ENCODE measurements around the gene SMIM43.
"Not testable (repeated sequence)": the region's sequence is repeated elsewhere in the genome, so short reads cannot be mapped to it uniquely, and the experiment has no call there.

SMIM43 gene

DNA sequence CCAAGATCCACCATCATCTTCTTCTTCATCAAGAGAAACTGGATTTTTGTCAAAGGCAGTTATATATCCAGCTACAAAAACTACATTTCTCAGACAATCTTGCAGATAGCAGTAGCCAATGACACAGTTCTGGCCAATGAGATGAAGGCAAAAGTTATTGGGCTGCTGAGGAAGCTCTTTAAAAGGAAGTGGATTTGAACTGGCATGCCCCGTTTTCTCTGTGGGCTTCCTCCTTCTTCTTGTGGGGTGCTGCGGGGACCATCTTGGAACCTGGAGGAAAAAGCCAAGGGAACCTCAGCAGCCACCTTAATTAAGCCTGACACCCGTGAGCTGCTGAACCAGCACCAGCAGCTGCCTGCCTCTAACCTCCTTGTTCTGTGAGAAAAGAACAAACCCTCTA lies 4.8 kb downstream of the SMIM43 start:
- Histone ChIP-seq H3K4me3 (ENCODE audit: low read depth, low read length) (no peak overlapping the region), H3K9ac (ENCODE audit: low read depth, low read length) (no peak overlapping the region), H3K9me3 (ENCODE audit: control insufficient read depth, insufficient read depth, low read length) (no peaks in the 10 kb centered on the region), H3K4me1 (ENCODE audit: control insufficient read depth, insufficient read depth, low read length) (0 out of 2 replicates have a peak, but pooled peaks cover 8% of the 10 kb centered on the region), H3K27me3 (ENCODE audit: control insufficient read depth, insufficient read depth, low read length) (peaks cover 34% of the 10 kb centered on the region), H3K36me3 (ENCODE audit: control insufficient read depth, insufficient read depth, low read length) (no peaks in the 10 kb centered on the region), H3K27ac (ENCODE audit: low read depth, low read length) (no peak overlapping the region)

DNA sequence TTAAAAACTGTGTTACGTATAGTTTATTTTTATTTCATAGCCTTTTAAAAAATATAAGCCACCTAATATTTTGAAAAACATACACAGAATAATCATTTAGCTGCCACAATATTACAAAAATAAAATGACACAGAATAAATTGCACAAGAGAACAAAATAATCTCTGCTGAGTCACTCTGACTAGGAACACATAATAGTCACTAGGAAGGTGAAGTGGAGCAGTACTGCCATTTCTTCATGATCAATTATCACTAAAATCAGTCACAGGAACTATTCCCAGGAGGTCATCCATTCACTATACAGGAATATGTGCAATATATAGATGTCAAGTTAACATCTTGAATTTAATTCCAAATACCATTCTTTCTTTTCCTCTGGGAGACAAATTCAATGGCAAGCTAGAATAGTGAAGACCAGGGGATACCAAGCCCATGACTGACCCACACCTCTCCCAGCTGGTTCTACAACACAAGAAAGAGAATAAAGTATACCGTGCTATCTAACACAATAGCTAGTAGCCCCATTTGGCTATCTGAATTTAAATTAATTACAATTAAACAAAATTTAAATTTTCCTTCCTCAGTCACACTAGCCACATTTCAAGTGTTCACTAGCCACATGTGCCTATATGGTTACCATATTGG lies 5.9 kb downstream of the SMIM43 start:
- H3K4me3 ChIP-seq (ENCODE audit: low read depth, low read length), result no peak overlapping the region
- H3K27ac ChIP-seq (ENCODE audit: low read depth, low read length), result no peak overlapping the region
- no peaks in the 10 kb centered on the region for H3K9me3 ChIP-seq (ENCODE audit: control insufficient read depth, insufficient read depth, low read length)
- no peaks in the 10 kb centered on the region for H3K36me3 ChIP-seq (ENCODE audit: control insufficient read depth, insufficient read depth, low read length)
- H3K27me3 ChIP-seq (ENCODE audit: control insufficient read depth, insufficient read depth, low read length), result peaks cover 22% of the 10 kb centered on the region
- H3K9ac ChIP-seq (ENCODE audit: low read depth, low read length), result no peak overlapping the region
- 0 out of 2 replicates have a peak, but pooled peaks cover 4% of the 10 kb centered on the region for H3K4me1 ChIP-seq (ENCODE audit: control insufficient read depth, insufficient read depth, low read length)

DNA sequence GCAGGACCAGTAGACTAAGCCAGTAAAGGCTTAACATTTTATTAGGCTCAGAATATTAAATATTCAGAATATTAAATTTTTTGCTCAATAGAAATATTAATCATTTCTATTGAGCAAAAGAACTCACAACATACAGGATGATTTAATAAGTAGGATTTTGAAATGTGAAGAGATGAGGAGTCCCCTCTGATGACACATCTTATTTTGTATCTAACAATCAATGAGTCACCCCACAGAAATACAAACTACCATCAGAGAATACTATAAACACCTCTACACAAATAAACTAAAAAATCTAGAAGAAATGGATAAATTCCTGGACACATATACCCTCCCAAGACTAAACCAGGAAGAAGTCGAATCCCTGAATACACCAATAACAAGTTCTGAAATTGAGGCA lies 12.8 kb downstream of the SMIM43 start:
- not testable (repeated sequence) for H3K9ac ChIP-seq (ENCODE audit: low read depth, low read length)

DNA sequence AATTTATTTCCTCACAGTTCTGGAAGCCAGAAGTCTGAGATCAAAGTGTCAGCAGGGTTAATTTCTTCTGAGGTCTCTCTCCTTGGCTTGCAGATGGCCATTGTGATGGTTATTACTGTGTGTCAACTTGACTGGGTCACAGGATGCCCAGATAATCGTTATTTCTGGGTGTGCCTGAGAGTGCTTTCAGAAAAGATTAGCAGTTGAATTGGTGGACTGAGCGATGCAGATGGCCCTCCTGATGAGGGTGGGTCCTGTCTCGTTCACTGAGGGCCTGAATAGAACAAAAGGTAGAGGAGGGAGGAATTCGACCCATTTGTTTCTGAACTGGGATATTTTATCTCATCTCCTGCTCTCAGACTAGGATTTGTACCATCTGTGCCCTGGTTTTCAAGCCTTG lies 15.7 kb downstream of the SMIM43 start:
- Histone ChIP-seq H3K4me3 (ENCODE audit: low read depth, low read length) (no peak overlapping the region), H3K27me3 (ENCODE audit: control insufficient read depth, insufficient read depth, low read length) (peaks cover 37% of the 10 kb centered on the region), H3K27ac (ENCODE audit: low read depth, low read length) (peak overlapping the region; percentile 51), H3K4me1 (ENCODE audit: control insufficient read depth, insufficient read depth, low read length) (peaks cover 28% of the 10 kb centered on the region), H3K9ac (ENCODE audit: low read depth, low read length) (no peak overlapping the region), H3K36me3 (ENCODE audit: control insufficient read depth, insufficient read depth, low read length) (no peaks in the 10 kb centered on the region), H3K9me3 (ENCODE audit: control insufficient read depth, insufficient read depth, low read length) (no peaks in the 10 kb centered on the region)

More for the DNA sequence above, 12.8 kb downstream of the SMIM43 start:
- H3K36me3 ChIP-seq (ENCODE audit: control insufficient read depth, insufficient read depth, low read length); H3K9me3 ChIP-seq (ENCODE audit: control insufficient read depth, insufficient read depth, low read length); H3K4me3 ChIP-seq (ENCODE audit: low read depth, low read length); H3K27ac ChIP-seq (ENCODE audit: low read depth, low read length): not testable (repeated sequence)
- peaks cover 37% of the 10 kb centered on the region for H3K27me3 ChIP-seq (ENCODE audit: control insufficient read depth, insufficient read depth, low read length)
- H3K4me1 ChIP-seq (ENCODE audit: control insufficient read depth, insufficient read depth, low read length), result peaks cover 28% of the 10 kb centered on the region

DNA sequence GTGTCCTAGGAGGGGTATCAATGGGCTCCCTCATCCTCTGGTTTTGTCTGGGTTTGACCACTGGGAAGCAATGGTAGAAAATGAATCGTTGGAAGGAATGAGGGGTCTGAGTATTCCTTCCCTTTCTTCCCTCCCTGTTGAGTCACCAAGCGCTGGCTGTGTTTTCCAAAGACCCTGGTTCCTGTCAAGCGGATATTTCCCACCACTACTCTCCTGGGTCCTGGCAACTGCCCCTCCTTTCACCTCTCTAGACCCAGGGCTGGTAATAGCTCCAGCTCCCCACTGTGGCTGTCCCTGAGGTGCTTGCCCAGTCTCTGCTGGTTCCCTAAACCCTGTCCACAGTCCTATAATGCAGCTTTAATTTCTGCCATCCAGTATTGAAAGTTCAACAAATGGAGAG lies 22.2 kb downstream of the SMIM43 start:
- Histone ChIP-seq H3K27ac (ENCODE audit: low read depth, low read length) (peak overlapping the region; percentile 36), H3K4me3 (ENCODE audit: low read depth, low read length) (no peak overlapping the region), H3K9me3 (ENCODE audit: control insufficient read depth, insufficient read depth, low read length) (no peaks in the 10 kb centered on the region), H3K36me3 (ENCODE audit: control insufficient read depth, insufficient read depth, low read length) (no peaks in the 10 kb centered on the region), H3K9ac (ENCODE audit: low read depth, low read length) (no peak overlapping the region), H3K4me1 (ENCODE audit: control insufficient read depth, insufficient read depth, low read length) (peaks cover 25% of the 10 kb centered on the region), H3K27me3 (ENCODE audit: control insufficient read depth, insufficient read depth, low read length) (peaks cover 6% of the 10 kb centered on the region)

DNA sequence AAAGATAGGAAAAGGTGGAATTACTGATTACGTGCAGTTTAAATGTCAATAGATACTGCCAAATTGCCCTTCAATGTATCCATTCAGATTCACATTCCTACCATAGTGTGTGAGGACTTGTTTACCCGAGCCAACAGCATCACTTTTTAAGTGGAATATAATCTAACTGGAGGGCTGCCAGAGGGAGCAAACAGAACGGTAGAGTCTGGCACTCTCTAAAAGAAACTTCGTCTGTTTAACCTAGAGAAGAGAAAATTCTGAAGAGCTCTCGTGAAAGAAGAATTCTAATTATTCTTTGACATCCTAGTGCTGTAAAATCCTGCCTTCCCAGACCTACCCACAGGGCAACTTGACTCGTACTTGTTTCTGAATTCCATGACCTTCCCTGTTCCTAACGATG lies 23.2 kb downstream of the SMIM43 start:
- H3K4me1 ChIP-seq (ENCODE audit: control insufficient read depth, insufficient read depth, low read length), result peaks cover 25% of the 10 kb centered on the region
- H3K9me3 ChIP-seq (ENCODE audit: control insufficient read depth, insufficient read depth, low read length), result no peaks in the 10 kb centered on the region
- H3K9ac ChIP-seq (ENCODE audit: low read depth, low read length), result no peak overlapping the region
- H3K27ac ChIP-seq (ENCODE audit: low read depth, low read length), result no peak overlapping the region
- no peaks in the 10 kb centered on the region for H3K36me3 ChIP-seq (ENCODE audit: control insufficient read depth, insufficient read depth, low read length)
- H3K4me3 ChIP-seq (ENCODE audit: low read depth, low read length), result peak overlapping the region; percentile 17; the same call in 1 of the 2 replicates
- no peaks in the 10 kb centered on the region for H3K27me3 ChIP-seq (ENCODE audit: control insufficient read depth, insufficient read depth, low read length)

DNA sequence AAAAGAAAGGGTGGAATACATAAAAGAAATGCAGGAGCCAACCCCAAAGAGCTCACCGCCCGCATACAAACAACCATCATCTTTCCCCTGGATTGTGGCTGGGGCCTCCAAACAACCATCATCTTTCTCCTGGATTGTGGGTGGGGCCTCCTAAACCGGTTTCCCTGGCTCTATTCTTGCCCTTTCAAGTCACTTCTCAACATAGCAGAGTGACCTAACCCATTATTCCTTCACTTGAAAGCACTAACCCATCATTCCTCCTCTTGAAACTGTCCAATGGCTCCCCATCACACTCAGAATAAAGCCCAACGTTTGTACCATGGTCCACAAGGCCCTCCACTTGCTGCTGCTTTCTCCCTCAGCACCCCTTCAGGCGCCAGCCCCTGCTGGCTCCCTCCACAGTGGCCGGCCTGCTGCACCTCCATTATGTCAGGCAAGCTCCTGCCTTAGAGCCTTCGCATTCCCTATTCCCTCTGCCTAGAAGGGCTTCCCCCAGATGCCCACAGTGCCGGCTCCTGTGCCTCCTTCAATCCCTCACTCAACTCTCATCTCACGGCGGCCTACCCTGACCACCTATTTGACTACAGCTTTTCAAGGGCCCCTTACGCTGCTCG lies 24.1 kb downstream of the SMIM43 start:
- Histone ChIP-seq H3K4me1 (ENCODE audit: control insufficient read depth, insufficient read depth, low read length) (peaks cover 25% of the 10 kb centered on the region), H3K27ac (ENCODE audit: low read depth, low read length) (no peak overlapping the region), H3K4me3 (ENCODE audit: low read depth, low read length) (no peak overlapping the region; the same call in 1 of the 2 replicates), H3K27me3 (ENCODE audit: control insufficient read depth, insufficient read depth, low read length) (no peaks in the 10 kb centered on the region), H3K36me3 (ENCODE audit: control insufficient read depth, insufficient read depth, low read length) (no peaks in the 10 kb centered on the region), H3K9me3 (ENCODE audit: control insufficient read depth, insufficient read depth, low read length) (no peaks in the 10 kb centered on the region), H3K9ac (ENCODE audit: low read depth, low read length) (no peak overlapping the region)

DNA sequence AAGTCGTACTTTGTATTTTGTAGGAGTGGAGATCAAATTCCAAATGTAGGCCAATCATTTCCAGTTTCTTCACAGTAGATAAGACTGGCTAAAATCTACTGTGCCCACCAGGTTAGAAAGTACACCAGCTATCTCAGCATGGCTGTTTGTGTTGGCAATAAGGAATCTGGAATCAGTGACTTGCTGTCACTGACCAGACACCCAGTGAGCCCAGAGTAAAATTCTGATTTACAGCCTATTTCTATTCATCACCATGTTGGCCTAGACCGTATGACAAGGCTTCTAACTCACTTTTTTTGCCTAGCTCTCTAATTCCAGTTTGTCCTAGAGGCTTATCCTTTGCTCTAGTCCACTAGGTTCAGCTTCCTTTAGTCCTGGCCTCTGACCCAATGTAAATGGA lies 25.4 kb downstream of the SMIM43 start:
- no peak overlapping the region for H3K4me3 ChIP-seq (ENCODE audit: low read depth, low read length)
- H3K9me3 ChIP-seq (ENCODE audit: control insufficient read depth, insufficient read depth, low read length), result no peaks in the 10 kb centered on the region
- H3K9ac ChIP-seq (ENCODE audit: low read depth, low read length), result no peak overlapping the region
- peaks cover 25% of the 10 kb centered on the region for H3K4me1 ChIP-seq (ENCODE audit: control insufficient read depth, insufficient read depth, low read length)
- no peaks in the 10 kb centered on the region for H3K27me3 ChIP-seq (ENCODE audit: control insufficient read depth, insufficient read depth, low read length)
- H3K36me3 ChIP-seq (ENCODE audit: control insufficient read depth, insufficient read depth, low read length), result no peaks in the 10 kb centered on the region
- H3K27ac ChIP-seq (ENCODE audit: low read depth, low read length), result no peak overlapping the region

DNA sequence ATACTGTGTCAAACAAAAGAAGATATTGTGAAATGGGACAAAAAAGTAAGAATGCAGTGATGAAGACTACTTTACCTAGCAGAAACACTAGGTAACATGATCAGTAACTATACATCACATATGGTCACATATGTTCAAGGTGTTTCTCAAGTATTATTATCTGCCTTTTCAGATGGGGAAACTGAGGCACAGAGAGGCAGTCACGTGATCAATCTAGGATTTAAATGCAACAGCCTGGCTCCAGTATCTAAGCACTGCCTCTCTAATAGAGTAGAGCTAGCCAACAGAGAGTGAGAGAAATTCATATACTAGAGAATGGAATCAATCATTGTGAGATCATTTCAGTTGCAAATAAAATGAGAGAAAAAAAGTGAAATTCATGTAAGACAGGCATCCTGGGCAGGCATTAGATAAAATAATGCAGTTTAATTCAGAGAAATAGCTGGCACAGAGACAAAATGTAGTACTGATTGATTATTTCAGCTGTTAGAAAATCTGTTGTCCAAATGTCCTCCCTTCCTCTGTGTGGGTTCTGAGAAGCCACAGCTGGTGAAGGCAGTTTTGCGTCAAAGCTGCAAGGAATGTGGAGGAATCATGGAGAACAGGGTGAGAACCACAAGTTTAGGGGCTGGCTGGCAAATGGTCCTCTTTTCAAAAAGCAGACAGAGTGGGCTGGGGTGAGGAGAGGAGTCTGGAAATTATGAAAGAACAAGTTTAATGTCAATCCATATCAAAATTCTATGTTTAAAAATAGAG lies 26.0 kb downstream of the SMIM43 start:
- no peaks in the 10 kb centered on the region for H3K9me3 ChIP-seq (ENCODE audit: control insufficient read depth, insufficient read depth, low read length)
- no peaks in the 10 kb centered on the region for H3K36me3 ChIP-seq (ENCODE audit: control insufficient read depth, insufficient read depth, low read length)
- no peaks in the 10 kb centered on the region for H3K27me3 ChIP-seq (ENCODE audit: control insufficient read depth, insufficient read depth, low read length)
- H3K4me3 ChIP-seq (ENCODE audit: low read depth, low read length), result no peak overlapping the region
- H3K9ac ChIP-seq (ENCODE audit: low read depth, low read length), result no peak overlapping the region
- H3K27ac ChIP-seq (ENCODE audit: low read depth, low read length), result no peak overlapping the region
- peaks cover 25% of the 10 kb centered on the region for H3K4me1 ChIP-seq (ENCODE audit: control insufficient read depth, insufficient read depth, low read length)

DNA sequence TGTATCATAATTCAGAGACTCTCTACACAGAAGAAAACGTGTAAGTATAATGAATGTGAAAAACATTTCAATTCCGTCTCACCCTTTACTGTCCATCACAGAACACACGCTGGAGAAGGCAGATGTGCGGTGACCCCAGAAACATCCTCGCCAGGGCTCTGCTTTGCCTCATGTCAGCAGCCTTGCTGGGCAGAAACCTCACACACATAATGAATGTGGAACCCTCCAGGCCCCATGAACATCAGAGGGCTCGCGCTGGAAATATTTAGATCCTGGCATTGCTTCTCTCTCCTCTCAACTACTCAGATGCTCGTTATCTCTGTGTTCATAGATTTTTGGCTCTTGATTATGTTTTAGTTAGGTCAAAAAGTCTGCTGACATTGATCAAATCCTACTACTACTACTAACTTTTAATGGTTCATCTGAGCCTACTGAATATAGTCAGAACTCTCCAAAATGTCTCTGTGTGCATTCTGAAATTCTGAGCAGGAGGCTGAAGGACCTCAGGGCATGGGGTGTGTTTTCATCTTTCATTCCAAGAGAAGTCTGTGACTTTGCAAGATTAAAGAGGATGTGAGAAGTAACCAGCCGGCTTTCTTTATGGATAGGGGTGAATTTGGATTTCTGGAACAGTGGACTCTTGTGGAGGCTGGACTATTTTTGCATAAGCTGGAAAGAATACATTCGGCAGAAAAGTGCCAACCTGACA lies 27.0 kb downstream of the SMIM43 start:
- Histone ChIP-seq H3K4me1 (ENCODE audit: control insufficient read depth, insufficient read depth, low read length) (peaks cover 23% of the 10 kb centered on the region), H3K4me3 (ENCODE audit: low read depth, low read length) (no peak overlapping the region), H3K9ac (ENCODE audit: low read depth, low read length) (no peak overlapping the region), H3K27ac (ENCODE audit: low read depth, low read length) (no peak overlapping the region), H3K9me3 (ENCODE audit: control insufficient read depth, insufficient read depth, low read length) (no peaks in the 10 kb centered on the region), H3K27me3 (ENCODE audit: control insufficient read depth, insufficient read depth, low read length) (no peaks in the 10 kb centered on the region), H3K36me3 (ENCODE audit: control insufficient read depth, insufficient read depth, low read length) (no peaks in the 10 kb centered on the region)
